ENCODE results near the gene TMC7. TPM values are rescaled to one million over a fixed set of nuclear protein-coding genes. Genes with fewer than 3 reads are reported as not detected.

The TMC7 gene
- polyA plus RNA-seq, 1 of the 3 experiments (the other 2 are of a cell fraction): 0.66 TPM

DNA sequence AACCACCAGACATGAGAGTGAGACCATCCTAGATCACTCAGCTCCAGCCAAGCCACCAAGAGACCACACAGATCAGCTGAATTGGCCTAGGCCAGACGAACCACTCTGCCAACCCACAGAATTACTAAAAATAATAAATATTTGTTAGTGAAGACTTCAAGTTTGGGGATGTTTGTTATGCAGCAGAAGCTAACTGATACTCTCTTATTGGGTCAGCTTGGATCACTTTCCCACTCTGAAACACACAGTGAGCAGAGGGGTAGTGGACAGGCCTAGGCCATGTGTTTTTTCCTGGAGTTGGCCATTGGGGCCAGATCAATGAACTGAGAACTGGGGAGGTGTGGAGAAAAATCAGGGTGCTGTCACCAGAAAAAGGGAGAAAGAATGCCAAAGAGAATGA, 114.4 kb downstream of the TMC7 start:
- ChIA-PET CTCF (interaction anchor here (1.1 kb wide), 1 partner anchor 11 kb away, joined by 4 read pairs; no protein-coding TSS in a partner anchor), POLR2A (no interaction called here)
- Histone ChIP-seq H2AFZ (ENCODE audit: low read depth) (no peak overlapping the region), H3K27me3 (ENCODE audit: insufficient read depth) (no peaks in the 10 kb centered on the region), H3K27ac (ENCODE audit: low read depth in 2 of 2, low read length in 1 of 2) (no peak overlapping the region), H3K4me2 (no peak overlapping the region), H3K79me2 (ENCODE audit: insufficient read depth) (no peaks in the 10 kb centered on the region), H3F3A (replicated peaks; ENCODE audit: insufficient read depth) (no peaks in the 10 kb centered on the region), H3K36me3 (replicated peaks in 1 of 2; ENCODE audit: control insufficient read depth in 1 of 2, insufficient read depth in 2 of 2, low read length in 1 of 2) (no peaks in the 10 kb centered on the region), H3K4me3 (ENCODE audit: low read depth in 2 of 2, low read length in 1 of 2) (no peak overlapping the region), H4K20me1 (ENCODE audit: insufficient read depth) (no peaks in the 10 kb centered on the region), H3K9ac (no peak overlapping the region), H3K4me1 (ENCODE audit: control insufficient read depth in 1 of 2, insufficient read depth in 2 of 2, low read depth in 1 of 2, low read length in 1 of 2) (no peaks in the 10 kb centered on the region), H3K9me2 (no peaks in the 10 kb centered on the region), H3K9me3 (no peaks in the 10 kb centered on the region)
- DNase-seq: no peak
- no CpG with 5 or more reads among the region's 1 CpG for WGBS (ENCODE audit: low lambda C conversion rate)
- TF ChIP-seq EZH2phosphoT487 (IDR thresholded peaks at IDR 0.05; ENCODE audit: borderline replicate concordance, low read depth) (no peak), POLR2AphosphoS5 (IDR thresholded peaks at IDR 0.05; ENCODE audit: low read depth, low read length) (no peak), ELF1 (IDR thresholded peaks at IDR 0.05) (no peak), EP300 (IDR thresholded peaks at IDR 0.05; ENCODE audit: borderline replicate concordance in 1 of 2, low read depth in 1 of 2, low read length in 1 of 2) (no peak), GATA2 (CRISPR knock-in tag; IDR thresholded peaks at IDR 0.05) (no peak), TEAD4 (IDR thresholded peaks at IDR 0.05; ENCODE audit: borderline replicate concordance, insufficient read depth) (no peak), MEF2A (IDR thresholded peaks at IDR 0.05; ENCODE audit: borderline replicate concordance, low read depth) (no peak), FOXM1 (IDR thresholded peaks at IDR 0.05; ENCODE audit: low read depth) (no peak)
- TF ChIP-seq, protein P1, sequence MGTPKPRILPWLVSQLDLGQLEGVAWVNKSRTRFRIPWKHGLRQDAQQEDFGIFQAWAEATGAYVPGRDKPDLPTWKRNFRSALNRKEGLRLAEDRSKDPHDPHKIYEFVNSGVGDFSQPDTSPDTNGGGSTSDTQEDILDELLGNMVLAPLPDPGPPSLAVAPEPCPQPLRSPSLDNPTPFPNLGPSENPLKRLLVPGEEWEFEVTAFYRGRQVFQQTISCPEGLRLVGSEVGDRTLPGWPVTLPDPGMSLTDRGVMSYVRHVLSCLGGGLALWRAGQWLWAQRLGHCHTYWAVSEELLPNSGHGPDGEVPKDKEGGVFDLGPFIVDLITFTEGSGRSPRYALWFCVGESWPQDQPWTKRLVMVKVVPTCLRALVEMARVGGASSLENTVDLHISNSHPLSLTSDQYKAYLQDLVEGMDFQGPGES (IDR thresholded peaks at IDR 0.05; ENCODE audit: low read depth, low read length): no peak
- TF ChIP-seq, protein P2, sequence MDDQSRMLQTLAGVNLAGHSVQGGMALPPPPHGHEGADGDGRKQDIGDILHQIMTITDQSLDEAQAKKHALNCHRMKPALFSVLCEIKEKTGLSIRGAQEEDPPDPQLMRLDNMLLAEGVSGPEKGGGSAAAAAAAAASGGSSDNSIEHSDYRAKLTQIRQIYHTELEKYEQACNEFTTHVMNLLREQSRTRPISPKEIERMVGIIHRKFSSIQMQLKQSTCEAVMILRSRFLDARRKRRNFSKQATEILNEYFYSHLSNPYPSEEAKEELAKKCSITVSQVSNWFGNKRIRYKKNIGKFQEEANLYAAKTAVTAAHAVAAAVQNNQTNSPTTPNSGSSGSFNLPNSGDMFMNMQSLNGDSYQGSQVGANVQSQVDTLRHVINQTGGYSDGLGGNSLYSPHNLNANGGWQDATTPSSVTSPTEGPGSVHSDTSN (IDR thresholded peaks at IDR 0.05): no peak
- TF ChIP-seq, protein P3, sequence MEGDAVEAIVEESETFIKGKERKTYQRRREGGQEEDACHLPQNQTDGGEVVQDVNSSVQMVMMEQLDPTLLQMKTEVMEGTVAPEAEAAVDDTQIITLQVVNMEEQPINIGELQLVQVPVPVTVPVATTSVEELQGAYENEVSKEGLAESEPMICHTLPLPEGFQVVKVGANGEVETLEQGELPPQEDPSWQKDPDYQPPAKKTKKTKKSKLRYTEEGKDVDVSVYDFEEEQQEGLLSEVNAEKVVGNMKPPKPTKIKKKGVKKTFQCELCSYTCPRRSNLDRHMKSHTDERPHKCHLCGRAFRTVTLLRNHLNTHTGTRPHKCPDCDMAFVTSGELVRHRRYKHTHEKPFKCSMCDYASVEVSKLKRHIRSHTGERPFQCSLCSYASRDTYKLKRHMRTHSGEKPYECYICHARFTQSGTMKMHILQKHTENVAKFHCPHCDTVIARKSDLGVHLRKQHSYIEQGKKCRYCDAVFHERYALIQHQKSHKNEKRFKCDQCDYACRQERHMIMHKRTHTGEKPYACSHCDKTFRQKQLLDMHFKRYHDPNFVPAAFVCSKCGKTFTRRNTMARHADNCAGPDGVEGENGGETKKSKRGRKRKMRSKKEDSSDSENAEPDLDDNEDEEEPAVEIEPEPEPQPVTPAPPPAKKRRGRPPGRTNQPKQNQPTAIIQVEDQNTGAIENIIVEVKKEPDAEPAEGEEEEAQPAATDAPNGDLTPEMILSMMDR (IDR thresholded peaks at IDR 0.05): no peak
- TF ChIP-seq, protein P4, sequence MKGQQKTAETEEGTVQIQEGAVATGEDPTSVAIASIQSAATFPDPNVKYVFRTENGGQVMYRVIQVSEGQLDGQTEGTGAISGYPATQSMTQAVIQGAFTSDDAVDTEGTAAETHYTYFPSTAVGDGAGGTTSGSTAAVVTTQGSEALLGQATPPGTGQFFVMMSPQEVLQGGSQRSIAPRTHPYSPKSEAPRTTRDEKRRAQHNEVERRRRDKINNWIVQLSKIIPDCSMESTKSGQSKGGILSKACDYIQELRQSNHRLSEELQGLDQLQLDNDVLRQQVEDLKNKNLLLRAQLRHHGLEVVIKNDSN (IDR thresholded peaks at IDR 0.05; ENCODE audit: borderline replicate concordance, low read depth): no peak

Measured in SK-N-SH (cell line).